Measurements from ENCODE around the gene SESTD1.

Gene SESTD1

GRCh38 chr2:179277429-179278196 is 13.0 kb upstream of the SESTD1 start:
- peaks cover 22% of the 10 kb centered on the region for H3K4me1 Mint-ChIP-seq
- H3K4me3 Mint-ChIP-seq = no peak overlapping the region
- ATAC-seq (ENCODE audit: low read depth) (no peak), DNase-seq (ENCODE audit: low spot score in 2 of 2) (no peak)
- no peak overlapping the region for H3K27ac Mint-ChIP-seq
- H3K36me3 Mint-ChIP-seq = no peaks in the 10 kb centered on the region
- H3K9me3 Mint-ChIP-seq = no peaks in the 10 kb centered on the region
- no peaks in the 10 kb centered on the region for H3K27me3 Mint-ChIP-seq

- H3K4me1 Mint-ChIP-seq = peaks cover 22% of the 10 kb centered on the region
- H3K4me3 Mint-ChIP-seq = no peak overlapping the region
- H3K36me3 Mint-ChIP-seq = no peaks in the 10 kb centered on the region
- DNase-seq (ENCODE audit: low spot score in 2 of 2) (no peak), ATAC-seq (ENCODE audit: low read depth) (no peak)
- H3K27me3 Mint-ChIP-seq = no peaks in the 10 kb centered on the region
- peak overlapping the region; percentile 18 for H3K27ac Mint-ChIP-seq
- no peaks in the 10 kb centered on the region for H3K9me3 Mint-ChIP-seq
Measured at GRCh38 chr2:179275253-179276012, 10.8 kb upstream of the SESTD1 start.

GRCh38 chr2:179274749-179275148 is 10.1 kb upstream of the SESTD1 start:
- ATAC-seq (ENCODE audit: low read depth) = peak; percentile 100
- DNase-seq (ENCODE audit: low spot score in 2 of 2) = peak; percentile 29 to 46
- Mint-ChIP-seq H3K27ac (peak overlapping the region; percentile 18), H3K4me3 (peak overlapping the region; percentile 28), H3K27me3 (no peaks in the 10 kb centered on the region), H3K9me3 (no peaks in the 10 kb centered on the region), H3K36me3 (no peaks in the 10 kb centered on the region), H3K4me1 (peaks cover 22% of the 10 kb centered on the region)

GRCh38 chr2:179273461-179273962 is 8.9 kb upstream of the SESTD1 start:
- ATAC-seq (ENCODE audit: low read depth) = no peak
- Mint-ChIP-seq H3K27me3 (no peaks in the 10 kb centered on the region), H3K9me3 (no peaks in the 10 kb centered on the region), H3K36me3 (no peaks in the 10 kb centered on the region), H3K4me1 (peaks cover 22% of the 10 kb centered on the region), H3K4me3 (peak overlapping the region; percentile 7), H3K27ac (no peak overlapping the region)
- DNase-seq (ENCODE audit: low spot score in 2 of 2) = no peak

GRCh38 chr2:179272406-179273192 is 8.0 kb upstream of the SESTD1 start:
- Mint-ChIP-seq H3K9me3 (no peaks in the 10 kb centered on the region), H3K4me1 (peaks cover 22% of the 10 kb centered on the region), H3K4me3 (no peak overlapping the region), H3K27ac (no peak overlapping the region), H3K36me3 (no peaks in the 10 kb centered on the region), H3K27me3 (no peaks in the 10 kb centered on the region)
- DNase-seq (ENCODE audit: low spot score in 2 of 2) (no peak), ATAC-seq (ENCODE audit: low read depth) (no peak)

GRCh38 chr2:179270689-179271088 is 6.1 kb upstream of the SESTD1 start:
- DNase-seq (ENCODE audit: low spot score in 2 of 2) = no peak
- H3K27me3 Mint-ChIP-seq = no peaks in the 10 kb centered on the region
- no peak for ATAC-seq (ENCODE audit: low read depth)
- no peaks in the 10 kb centered on the region for H3K9me3 Mint-ChIP-seq
- peaks cover 19% of the 10 kb centered on the region for H3K4me1 Mint-ChIP-seq
- no peaks in the 10 kb centered on the region for H3K36me3 Mint-ChIP-seq
- H3K4me3 Mint-ChIP-seq = no peak overlapping the region
- no peak overlapping the region for H3K27ac Mint-ChIP-seq

GRCh38 chr2:179268277-179268925 is 3.8 kb upstream of the SESTD1 start:
- ATAC-seq (ENCODE audit: low read depth) = no peak
- Mint-ChIP-seq H3K27me3 (no peaks in the 10 kb centered on the region), H3K4me1 (peaks cover 2% of the 10 kb centered on the region), H3K4me3 (no peak overlapping the region), H3K9me3 (no peaks in the 10 kb centered on the region), H3K27ac (no peak overlapping the region), H3K36me3 (no peaks in the 10 kb centered on the region)
- DNase-seq (ENCODE audit: low spot score in 2 of 2) = no peak

- Mint-ChIP-seq H3K4me3 (peak overlapping the region; percentile 45), H3K36me3 (no peaks in the 10 kb centered on the region), H3K27ac (no peak overlapping the region), H3K4me1 (peaks cover 13% of the 10 kb centered on the region), H3K27me3 (no peaks in the 10 kb centered on the region), H3K9me3 (no peaks in the 10 kb centered on the region)
- no peak for DNase-seq (ENCODE audit: low spot score in 2 of 2)
- ATAC-seq (ENCODE audit: low read depth) = no peak
Measured at GRCh38 chr2:179266271-179266670, 1.6 kb upstream of the SESTD1 start.

GRCh38 chr2:179265082-179265510 is 464 bp upstream of the SESTD1 start:
- Mint-ChIP-seq H3K9me3 (no peaks in the 10 kb centered on the region), H3K27me3 (no peaks in the 10 kb centered on the region), H3K4me1 (peaks cover 16% of the 10 kb centered on the region), H3K36me3 (no peaks in the 10 kb centered on the region), H3K27ac (no peak overlapping the region), H3K4me3 (peak overlapping the region; percentile 45)
- DNase-seq (ENCODE audit: low spot score in 2 of 2) (no peak), ATAC-seq (ENCODE audit: low read depth) (no peak)

GRCh38 chr2:179263446-179264367 is 925 bp downstream of the SESTD1 start:
- ATAC-seq (ENCODE audit: low read depth) (peak; percentile 50), DNase-seq (ENCODE audit: low spot score in 2 of 2) (peak in 1 of 2 donors; percentile 38)
- H3K4me3 Mint-ChIP-seq = peak overlapping the region; percentile 92
- H3K9me3 Mint-ChIP-seq = no peaks in the 10 kb centered on the region
- no peaks in the 10 kb centered on the region for H3K27me3 Mint-ChIP-seq
- peaks cover 19% of the 10 kb centered on the region for H3K4me1 Mint-ChIP-seq
- H3K27ac Mint-ChIP-seq = peak overlapping the region; percentile 88
- H3K36me3 Mint-ChIP-seq = no peaks in the 10 kb centered on the region

GRCh38 chr2:179263015-179263414 is 1.6 kb downstream of the SESTD1 start:
- H3K9me3 Mint-ChIP-seq = no peaks in the 10 kb centered on the region
- H3K4me1 Mint-ChIP-seq = peaks cover 21% of the 10 kb centered on the region
- no peak for ATAC-seq (ENCODE audit: low read depth)
- DNase-seq (ENCODE audit: low spot score in 2 of 2) = no peak
- H3K36me3 Mint-ChIP-seq = no peaks in the 10 kb centered on the region
- H3K27ac Mint-ChIP-seq = peak overlapping the region; percentile 88
- no peaks in the 10 kb centered on the region for H3K27me3 Mint-ChIP-seq
- H3K4me3 Mint-ChIP-seq = peak overlapping the region; percentile 92

GRCh38 chr2:179262077-179262660 is 2.5 kb downstream of the SESTD1 start:
- no peak for DNase-seq (ENCODE audit: low spot score in 2 of 2)
- no peak overlapping the region for H3K4me3 Mint-ChIP-seq
- H3K27ac Mint-ChIP-seq = no peak overlapping the region
- H3K4me1 Mint-ChIP-seq = peaks cover 21% of the 10 kb centered on the region
- no peaks in the 10 kb centered on the region for H3K36me3 Mint-ChIP-seq
- ATAC-seq (ENCODE audit: low read depth) = no peak
- no peaks in the 10 kb centered on the region for H3K9me3 Mint-ChIP-seq
- no peaks in the 10 kb centered on the region for H3K27me3 Mint-ChIP-seq
